GM11168 (cell line): ENCODE results near the gene FBLN1.
"Not testable (repeated sequence)": the region's sequence is repeated elsewhere in the genome, so short reads cannot be mapped to it uniquely, and the experiment has no call there.

Experiments used
- in situ Hi-C: fragments of 300-500 bp; cut with MboI; formaldehyde crosslinking; loops from one replicate; pipeline ENCODE4 v1.12.0; 2022; ENCODE audit warnings: low sequenced_read_pairs; ENCODE audit not compliant: unreplicated experiment

FBLN1 gene

GRCh38 chr22:45475063-45475747, 27.5 kb upstream of the FBLN1 start:
- in situ Hi-C loops = no loop called here

- in situ Hi-C loops = no loop called here
Observed at GRCh38 chr22:45475851-45476514, 26.7 kb upstream of the FBLN1 start.

GRCh38 chr22:45476814-45477213, 25.9 kb upstream of the FBLN1 start:
- in situ Hi-C loops = no loop called here

GRCh38 chr22:45477366-45478107, 25.1 kb upstream of the FBLN1 start:
- in situ Hi-C loops = no loop called here

GRCh38 chr22:45478108-45478771, 24.4 kb upstream of the FBLN1 start:
- in situ Hi-C loops = no loop called here

- in situ Hi-C loops = no loop called here
Observed at GRCh38 chr22:45480717-45481116, 22.0 kb upstream of the FBLN1 start.

- in situ Hi-C loops = no loop called here
Observed at GRCh38 chr22:45481661-45482060, 21.0 kb upstream of the FBLN1 start.

GRCh38 chr22:45482169-45482568, 20.5 kb upstream of the FBLN1 start:
- in situ Hi-C loops = no loop called here

GRCh38 chr22:45483319-45483718, 19.4 kb upstream of the FBLN1 start:
- in situ Hi-C loops = no loop called here

GRCh38 chr22:45483918-45484499, 18.7 kb upstream of the FBLN1 start:
- in situ Hi-C loops = no loop called here

GRCh38 chr22:45484742-45485141, 17.9 kb upstream of the FBLN1 start:
- in situ Hi-C loops = no loop called here

GRCh38 chr22:45485261-45485660, 17.4 kb upstream of the FBLN1 start:
- in situ Hi-C loops = no loop called here

GRCh38 chr22:45488764-45489370, 13.8 kb upstream of the FBLN1 start:
- in situ Hi-C loops = no loop called here

GRCh38 chr22:45490836-45491235, 11.8 kb upstream of the FBLN1 start:
- in situ Hi-C loops = no loop called here

- in situ Hi-C loops = no loop called here
Observed at GRCh38 chr22:45491841-45492240, 10.8 kb upstream of the FBLN1 start.

- in situ Hi-C loops = no loop called here
Observed at GRCh38 chr22:45493286-45493771, 9.4 kb upstream of the FBLN1 start.

GRCh38 chr22:45494306-45494705, 8.4 kb upstream of the FBLN1 start:
- in situ Hi-C loops = not testable (repeated sequence)

- in situ Hi-C loops = not testable (repeated sequence)
Observed at GRCh38 chr22:45495616-45496015, 7.1 kb upstream of the FBLN1 start.

GRCh38 chr22:45496451-45496941, 6.2 kb upstream of the FBLN1 start:
- in situ Hi-C loops = no loop called here
